ENCODE results near the gene CARD14.

The CARD14 gene

DNA sequence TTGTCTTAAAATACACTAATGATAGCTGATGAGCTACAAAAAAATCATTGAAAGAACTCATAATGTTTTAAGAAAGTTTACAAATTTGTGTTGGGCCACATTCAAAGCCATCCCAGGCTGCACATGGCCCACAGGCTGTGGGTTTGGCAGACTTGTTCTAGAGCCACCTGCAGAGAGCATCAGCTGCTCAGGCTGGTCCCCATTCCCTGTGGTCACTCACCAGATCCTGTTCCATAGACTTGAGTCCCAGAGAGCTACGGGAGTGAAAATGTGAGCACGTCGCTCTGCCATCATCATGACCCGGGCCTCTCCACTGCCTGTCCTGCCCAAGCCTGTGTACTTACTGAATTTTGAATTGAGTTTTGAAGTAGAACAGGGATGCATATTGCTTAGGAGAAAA lies 57.3 kb downstream of the CARD14 start:
- DNase-seq (ENCODE audit: low read depth) = no peak
- no peak overlapping the region for H3K4me3 ChIP-seq (ENCODE audit: control insufficient read depth, low read depth, low read length)
- TF ChIP-seq, protein P1, sequence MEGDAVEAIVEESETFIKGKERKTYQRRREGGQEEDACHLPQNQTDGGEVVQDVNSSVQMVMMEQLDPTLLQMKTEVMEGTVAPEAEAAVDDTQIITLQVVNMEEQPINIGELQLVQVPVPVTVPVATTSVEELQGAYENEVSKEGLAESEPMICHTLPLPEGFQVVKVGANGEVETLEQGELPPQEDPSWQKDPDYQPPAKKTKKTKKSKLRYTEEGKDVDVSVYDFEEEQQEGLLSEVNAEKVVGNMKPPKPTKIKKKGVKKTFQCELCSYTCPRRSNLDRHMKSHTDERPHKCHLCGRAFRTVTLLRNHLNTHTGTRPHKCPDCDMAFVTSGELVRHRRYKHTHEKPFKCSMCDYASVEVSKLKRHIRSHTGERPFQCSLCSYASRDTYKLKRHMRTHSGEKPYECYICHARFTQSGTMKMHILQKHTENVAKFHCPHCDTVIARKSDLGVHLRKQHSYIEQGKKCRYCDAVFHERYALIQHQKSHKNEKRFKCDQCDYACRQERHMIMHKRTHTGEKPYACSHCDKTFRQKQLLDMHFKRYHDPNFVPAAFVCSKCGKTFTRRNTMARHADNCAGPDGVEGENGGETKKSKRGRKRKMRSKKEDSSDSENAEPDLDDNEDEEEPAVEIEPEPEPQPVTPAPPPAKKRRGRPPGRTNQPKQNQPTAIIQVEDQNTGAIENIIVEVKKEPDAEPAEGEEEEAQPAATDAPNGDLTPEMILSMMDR (IDR thresholded peaks at IDR 0.05; ENCODE audit: control insufficient read depth, insufficient read depth, low read depth, low read length, missing control alignments) = no peak

GRCh38 chr17:80227666-80228065 lies 57.8 kb downstream of the CARD14 start:
- H3K4me3 ChIP-seq (ENCODE audit: control insufficient read depth, low read depth, low read length) = no peak overlapping the region
- DNase-seq (ENCODE audit: low read depth) = no peak
- TF ChIP-seq, protein P1 (IDR thresholded peaks at IDR 0.05; ENCODE audit: control insufficient read depth, insufficient read depth, low read depth, low read length, missing control alignments) = no peak

DNA sequence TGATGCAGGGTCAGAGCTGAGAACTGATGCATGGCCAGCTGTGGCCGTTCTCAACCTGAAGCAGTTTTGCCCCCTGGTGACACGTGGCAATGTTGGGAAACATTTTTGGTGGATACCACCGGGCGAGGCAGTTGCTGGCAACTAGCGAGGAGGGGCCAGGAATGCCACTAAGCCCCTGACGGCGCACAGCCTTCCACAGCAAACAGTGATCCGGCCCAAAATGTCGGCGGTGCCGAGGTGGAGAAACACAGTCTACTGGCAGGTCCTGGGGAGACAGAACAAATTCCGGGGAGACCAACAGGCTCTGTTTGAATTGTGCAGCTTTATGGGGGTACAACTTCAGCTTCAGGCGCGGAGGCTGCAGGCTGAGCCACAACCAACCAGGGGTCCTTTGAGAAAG lies 58.6 kb downstream of the CARD14 start:
- DNase-seq (ENCODE audit: low read depth) = no peak
- TF ChIP-seq, protein P1 (IDR thresholded peaks at IDR 0.05; ENCODE audit: control insufficient read depth, insufficient read depth, low read depth, low read length, missing control alignments) = no peak
- no peak overlapping the region for H3K4me3 ChIP-seq (ENCODE audit: control insufficient read depth, low read depth, low read length)

- H3K4me3 ChIP-seq (ENCODE audit: control insufficient read depth, low read depth, low read length) = no peak overlapping the region
- no peak for DNase-seq (ENCODE audit: low read depth)
- TF ChIP-seq, protein P1 (IDR thresholded peaks at IDR 0.05; ENCODE audit: control insufficient read depth, insufficient read depth, low read depth, low read length, missing control alignments) = no peak
Measured at GRCh38 chr17:80229011-80229410, 59.2 kb downstream of the CARD14 start.

GRCh38 chr17:80232438-80232837 lies 62.6 kb downstream of the CARD14 start:
- no peak for DNase-seq (ENCODE audit: low read depth)
- no peak overlapping the region for H3K4me3 ChIP-seq (ENCODE audit: control insufficient read depth, low read depth, low read length)
- TF ChIP-seq, protein P1 (IDR thresholded peaks at IDR 0.05; ENCODE audit: control insufficient read depth, insufficient read depth, low read depth, low read length, missing control alignments) = no peak

DNA sequence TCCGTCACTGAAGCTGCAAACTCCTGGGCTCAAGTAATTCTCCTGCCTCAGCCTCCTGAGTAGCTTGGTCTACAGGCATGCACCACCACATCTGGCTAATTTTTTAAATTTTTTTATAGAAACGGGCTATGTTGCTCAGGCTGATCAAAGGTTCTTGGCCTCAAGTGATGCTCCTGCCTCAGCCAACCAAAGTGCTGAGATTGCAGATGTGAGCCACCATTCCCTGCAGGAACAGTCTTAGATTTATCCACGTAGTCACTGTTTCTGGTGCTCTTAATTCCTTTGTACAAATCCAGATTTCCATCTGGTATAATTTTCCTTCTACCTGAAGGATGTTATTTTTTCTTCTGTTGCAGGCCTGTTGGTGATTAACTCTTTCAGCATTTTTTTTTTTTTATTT lies 63.4 kb downstream of the CARD14 start:
- TF ChIP-seq, protein P1 (IDR thresholded peaks at IDR 0.05; ENCODE audit: control insufficient read depth, insufficient read depth, low read depth, low read length, missing control alignments) = no peak
- no peak overlapping the region for H3K4me3 ChIP-seq (ENCODE audit: control insufficient read depth, low read depth, low read length)
- no peak for DNase-seq (ENCODE audit: low read depth)

- H3K4me3 ChIP-seq (ENCODE audit: control insufficient read depth, low read depth, low read length) = no peak overlapping the region
- no peak for DNase-seq (ENCODE audit: low read depth)
- TF ChIP-seq, protein P1 (IDR thresholded peaks at IDR 0.05; ENCODE audit: control insufficient read depth, insufficient read depth, low read depth, low read length, missing control alignments) = no peak
Measured at GRCh38 chr17:80236911-80237310, 67.1 kb downstream of the CARD14 start.
